Vagina (tissue), 2 donors: ENCODE results near the gene HPN.

Experiments used
- CTCF ChIP-seq, 3 experiments: fragments of 450-650 bp in 2 of 3; fragments of 200-600 bp in 1 of 3; sonication (generic) in 1 of 3; IDR thresholded peaks; one replicate each; pipeline ENCODE4 v1.5.1; 2017 to 2019; ENCODE audit warnings: antibody characterized with exemption in 3 of 3, mild to moderate bottlenecking in 2 of 3, moderate library complexity in 2 of 3
- POLR2A ChIP-seq, 2 donors: fragments of 450-650 bp; IDR thresholded peaks; one replicate each; pipeline ENCODE4 v1.6.1; 2017; ENCODE audit warnings: antibody characterized with exemption in 2 of 2, mild to moderate bottlenecking in 2 of 2, moderate library complexity in 2 of 2

GRCh38 chr19:35093941-35094647 lies 52.6 kb downstream of the HPN start:
- TF ChIP-seq CTCF (IDR thresholded peaks at IDR 0.05) (no peak), POLR2A (IDR thresholded peaks at IDR 0.05) (no peak)
